Uterus (tissue), 2 donors: ENCODE results near the gene JARID2.

Source experiments
- POLR2A ChIP-seq, 2 donors: fragments of 450-650 bp; IDR thresholded peaks; one replicate each; pipeline ENCODE4 v1.6.1; 2016; ENCODE audit warnings: antibody characterized with exemption in 2 of 2, mild to moderate bottlenecking in 1 of 2, moderate library complexity in 1 of 2
- TF ChIP-seq, protein P1 (sequence below), 4 experiments: fragments of 200-600 bp in 2 of 4; fragments of 450-650 bp in 2 of 4; sonication (generic) in 2 of 4; IDR thresholded peaks; one replicate each; pipeline ENCODE4 v1.5.1; 2016 to 2019; ENCODE audit warnings: antibody characterized with exemption in 4 of 4, mild to moderate bottlenecking in 2 of 4, moderate library complexity in 1 of 4

DNA sequence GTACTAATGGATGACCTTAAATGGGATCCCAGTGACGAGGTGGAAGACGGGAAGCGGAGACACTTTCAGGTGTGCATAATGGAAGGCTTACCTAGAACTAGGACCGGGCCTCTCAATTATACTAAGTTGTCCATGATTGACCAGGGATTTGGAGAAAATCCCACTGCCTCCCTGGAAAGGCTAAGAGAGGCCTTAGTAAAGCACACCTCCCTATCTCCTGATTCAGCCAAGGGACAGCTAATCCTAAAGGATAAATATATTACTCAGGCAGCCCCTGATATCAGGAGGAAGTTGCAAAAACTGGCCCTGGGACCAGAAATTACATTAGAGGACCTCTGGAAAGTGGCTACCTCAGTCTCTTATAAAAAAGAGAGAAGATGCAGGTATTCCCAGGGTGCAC, 93.2 kb downstream of the JARID2 start:
- TF ChIP-seq POLR2A (IDR thresholded peaks at IDR 0.05) = no peak
- TF ChIP-seq, protein P1, sequence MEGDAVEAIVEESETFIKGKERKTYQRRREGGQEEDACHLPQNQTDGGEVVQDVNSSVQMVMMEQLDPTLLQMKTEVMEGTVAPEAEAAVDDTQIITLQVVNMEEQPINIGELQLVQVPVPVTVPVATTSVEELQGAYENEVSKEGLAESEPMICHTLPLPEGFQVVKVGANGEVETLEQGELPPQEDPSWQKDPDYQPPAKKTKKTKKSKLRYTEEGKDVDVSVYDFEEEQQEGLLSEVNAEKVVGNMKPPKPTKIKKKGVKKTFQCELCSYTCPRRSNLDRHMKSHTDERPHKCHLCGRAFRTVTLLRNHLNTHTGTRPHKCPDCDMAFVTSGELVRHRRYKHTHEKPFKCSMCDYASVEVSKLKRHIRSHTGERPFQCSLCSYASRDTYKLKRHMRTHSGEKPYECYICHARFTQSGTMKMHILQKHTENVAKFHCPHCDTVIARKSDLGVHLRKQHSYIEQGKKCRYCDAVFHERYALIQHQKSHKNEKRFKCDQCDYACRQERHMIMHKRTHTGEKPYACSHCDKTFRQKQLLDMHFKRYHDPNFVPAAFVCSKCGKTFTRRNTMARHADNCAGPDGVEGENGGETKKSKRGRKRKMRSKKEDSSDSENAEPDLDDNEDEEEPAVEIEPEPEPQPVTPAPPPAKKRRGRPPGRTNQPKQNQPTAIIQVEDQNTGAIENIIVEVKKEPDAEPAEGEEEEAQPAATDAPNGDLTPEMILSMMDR (IDR thresholded peaks at IDR 0.05) = no peak
